Stimulated activated CD4-positive, alpha-beta T cell treated with anti-CD3 and anti-CD28 coated beads, Interleukin-1b, Interleukin-23, amount 100 ng/mL, for 24 hours (primary cell): ENCODE measurements around the gene ALDH4A1.

ENCODE experiments used
- DNase-seq, 4 experiments: peaks; one replicate each; pipeline ENCODE4 v3.0.0-alpha.2; 2020; ENCODE audit warnings: low read depth in 4 of 4, low spot score in 1 of 4

ALDH4A1 gene

GRCh38 chr1:18939398-18940302 lies 37.3 kb upstream of the ALDH4A1 start:
- DNase-seq = no peak

- no peak for DNase-seq
Measured at GRCh38 chr1:18938707-18939070, 36.3 kb upstream of the ALDH4A1 start.

DNA sequence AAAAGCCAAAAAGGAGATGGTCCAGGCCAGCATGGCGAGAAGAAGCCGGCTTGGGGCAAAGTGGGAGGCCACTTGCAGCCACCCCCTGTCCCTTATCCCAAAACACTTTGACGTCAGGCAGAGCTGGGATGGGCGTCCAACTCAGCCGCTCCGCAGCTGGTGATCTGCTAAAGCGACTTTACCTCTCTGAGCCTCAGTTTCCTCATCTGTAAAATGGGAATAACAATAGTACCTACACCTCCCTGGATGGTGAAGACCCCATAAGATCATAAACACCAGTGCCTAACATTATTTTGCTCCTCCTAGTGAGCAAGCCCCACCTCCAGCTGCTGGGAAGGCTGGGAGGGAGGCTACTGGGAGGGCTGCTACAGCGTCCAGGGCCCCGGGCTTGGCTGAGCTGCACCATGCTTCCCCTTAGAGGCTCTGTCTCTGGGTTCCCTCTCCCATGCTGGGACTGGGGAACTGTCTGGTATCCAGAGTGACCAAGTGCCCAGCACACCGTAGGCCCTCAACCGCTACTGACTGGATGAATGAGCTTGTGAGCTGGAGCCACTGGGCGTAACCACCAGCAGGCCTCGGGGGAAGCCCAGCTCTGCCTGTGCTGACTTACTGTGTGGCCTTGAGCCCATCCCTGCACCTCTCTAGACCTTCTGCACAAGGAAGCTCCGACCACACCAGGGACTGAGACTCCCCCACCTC lies 35.8 kb upstream of the ALDH4A1 start:
- DNase-seq = no peak

DNA sequence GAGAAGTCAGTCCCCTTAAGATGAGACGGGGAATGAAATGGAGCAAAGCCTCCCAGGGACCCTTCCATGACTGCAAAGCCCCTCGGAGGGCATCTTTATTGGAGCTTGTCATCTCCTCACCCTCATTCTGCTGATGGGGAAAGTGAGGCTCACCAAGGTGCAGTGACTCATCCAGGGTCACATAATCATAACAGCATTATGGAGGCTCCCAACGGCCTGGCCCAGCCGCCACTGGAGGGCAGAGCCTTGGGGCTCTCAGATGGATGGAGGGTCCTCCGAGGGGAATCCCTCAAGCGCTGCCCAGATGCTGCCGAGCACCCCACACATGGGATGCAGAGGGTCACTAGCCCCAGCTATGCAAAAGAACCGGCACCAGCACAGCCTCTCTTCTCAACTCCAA lies 35.2 kb upstream of the ALDH4A1 start:
- DNase-seq = no peak

GRCh38 chr1:18936814-18937481 lies 34.6 kb upstream of the ALDH4A1 start:
- no peak for DNase-seq

DNA sequence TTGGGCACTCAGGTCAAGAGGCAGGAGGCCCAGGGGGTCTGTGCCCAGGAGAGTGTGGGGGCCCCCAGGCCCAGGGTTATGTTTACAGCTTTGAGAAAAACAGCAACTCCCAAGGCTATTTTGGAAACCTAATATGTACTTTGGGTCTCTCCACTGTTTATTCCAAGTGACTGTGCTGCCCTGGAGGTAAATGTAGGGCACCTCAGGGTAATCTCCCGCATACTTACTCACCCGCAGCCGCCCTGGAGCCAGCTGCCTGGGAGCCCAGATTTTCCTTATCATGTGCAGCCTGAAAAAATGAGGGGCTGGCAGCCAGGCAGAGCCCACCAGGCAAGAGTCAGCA lies 34.1 kb upstream of the ALDH4A1 start:
- no peak for DNase-seq

DNA sequence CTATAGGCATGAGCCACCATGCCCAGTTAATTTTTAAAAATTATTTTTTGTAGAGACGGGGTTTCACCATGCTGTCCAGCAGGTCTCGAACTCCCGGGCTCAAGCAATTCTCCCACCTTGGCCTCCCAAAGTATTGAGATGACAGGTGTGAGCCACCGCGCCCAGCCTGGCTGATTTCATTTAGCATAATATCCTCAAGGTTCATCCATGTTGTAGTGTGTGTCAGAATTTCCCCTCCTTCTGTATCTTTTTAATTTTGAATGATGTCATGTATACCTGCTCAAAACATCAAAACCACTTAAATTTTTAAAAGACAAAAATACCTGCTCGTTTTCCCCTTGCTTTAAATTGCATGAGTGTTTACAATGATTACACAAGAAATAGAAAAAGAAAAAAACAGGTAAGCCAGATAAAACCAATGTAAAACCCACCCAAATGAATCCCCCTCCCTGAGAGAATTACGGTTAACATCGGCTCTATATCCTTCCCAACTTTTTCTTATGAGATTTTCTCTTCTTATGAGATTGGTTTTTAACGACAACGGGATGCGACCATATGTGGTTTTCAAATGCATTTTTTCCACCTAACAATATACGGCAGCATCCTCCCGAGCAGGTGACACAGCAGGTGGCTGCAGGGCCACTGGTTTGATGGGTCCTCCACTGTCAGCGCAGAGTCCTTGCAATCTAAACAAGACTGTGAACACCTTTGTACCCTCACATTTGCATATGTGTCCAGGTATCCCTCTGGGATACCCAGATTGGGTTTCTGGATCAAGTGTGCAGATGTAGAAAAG lies 32.0 kb upstream of the ALDH4A1 start:
- no peak for DNase-seq

- no peak for DNase-seq
Measured at GRCh38 chr1:18932879-18933278, 30.5 kb upstream of the ALDH4A1 start.

- no peak for DNase-seq
Measured at GRCh38 chr1:18932387-18932786, 30.0 kb upstream of the ALDH4A1 start.

DNA sequence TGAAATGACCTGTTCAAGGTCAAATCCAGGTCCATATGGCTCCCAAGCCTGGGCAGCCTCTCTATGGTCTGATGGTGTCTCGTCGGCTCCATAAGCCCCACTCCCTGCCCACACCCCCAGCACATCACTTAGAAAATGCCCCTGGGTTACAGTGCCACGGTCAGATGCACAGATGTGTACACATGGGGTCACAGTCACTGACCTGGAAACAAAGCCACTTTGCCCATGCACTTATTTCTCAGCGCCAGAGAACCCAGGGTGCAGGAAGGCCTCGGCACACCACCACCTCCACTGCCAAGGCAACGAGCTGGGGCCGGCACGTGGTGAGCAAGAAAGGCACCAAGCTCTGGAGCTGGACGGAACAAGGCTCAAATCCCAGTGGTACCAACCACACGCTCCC lies 29.4 kb upstream of the ALDH4A1 start:
- DNase-seq = no peak

DNA sequence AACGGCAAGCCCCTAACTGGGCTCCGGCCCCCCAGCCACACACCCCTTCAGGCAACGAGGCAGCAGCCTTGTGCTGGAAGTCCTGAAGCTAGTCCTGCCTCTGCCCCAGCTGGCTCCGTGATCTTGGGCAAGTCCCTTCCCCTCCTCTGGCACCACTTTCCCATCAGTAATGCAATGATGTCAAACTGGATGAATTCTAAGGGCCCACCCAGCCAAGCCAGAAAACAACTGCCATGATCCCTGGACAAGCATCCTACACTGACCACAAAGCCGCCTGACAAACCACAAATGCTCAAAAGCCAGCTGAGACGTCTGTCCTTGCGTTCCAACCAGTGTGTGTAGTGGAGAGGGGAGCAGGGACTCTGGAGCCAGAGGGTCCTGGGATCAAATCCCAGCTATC lies 27.3 kb upstream of the ALDH4A1 start:
- DNase-seq = no peak

- DNase-seq = no peak
Measured at GRCh38 chr1:18928985-18929384, 26.6 kb upstream of the ALDH4A1 start.

DNA sequence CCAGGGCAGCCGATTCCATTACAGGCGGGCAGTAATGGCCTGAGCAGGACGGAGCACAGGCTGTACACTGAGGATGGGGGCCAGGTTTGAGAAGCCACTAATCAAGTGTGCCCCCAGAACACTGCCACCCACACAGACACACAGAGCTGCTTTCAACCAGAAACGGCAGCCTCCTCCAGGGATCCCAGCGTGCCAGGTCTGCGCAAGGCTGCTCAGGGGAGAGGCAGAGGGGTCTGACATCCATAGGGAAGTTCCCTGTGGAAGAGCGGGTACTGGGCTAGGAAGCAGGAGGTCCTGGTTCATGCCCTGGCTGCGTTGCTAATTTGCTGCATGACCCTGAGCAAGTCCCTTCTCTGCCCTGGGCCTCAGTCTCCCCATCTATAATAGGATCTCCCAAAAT lies 26.1 kb upstream of the ALDH4A1 start:
- no peak for DNase-seq

GRCh38 chr1:18927654-18928272 lies 25.4 kb upstream of the ALDH4A1 start:
- DNase-seq = peak in 1 of 4 experiments; percentile 36

DNA sequence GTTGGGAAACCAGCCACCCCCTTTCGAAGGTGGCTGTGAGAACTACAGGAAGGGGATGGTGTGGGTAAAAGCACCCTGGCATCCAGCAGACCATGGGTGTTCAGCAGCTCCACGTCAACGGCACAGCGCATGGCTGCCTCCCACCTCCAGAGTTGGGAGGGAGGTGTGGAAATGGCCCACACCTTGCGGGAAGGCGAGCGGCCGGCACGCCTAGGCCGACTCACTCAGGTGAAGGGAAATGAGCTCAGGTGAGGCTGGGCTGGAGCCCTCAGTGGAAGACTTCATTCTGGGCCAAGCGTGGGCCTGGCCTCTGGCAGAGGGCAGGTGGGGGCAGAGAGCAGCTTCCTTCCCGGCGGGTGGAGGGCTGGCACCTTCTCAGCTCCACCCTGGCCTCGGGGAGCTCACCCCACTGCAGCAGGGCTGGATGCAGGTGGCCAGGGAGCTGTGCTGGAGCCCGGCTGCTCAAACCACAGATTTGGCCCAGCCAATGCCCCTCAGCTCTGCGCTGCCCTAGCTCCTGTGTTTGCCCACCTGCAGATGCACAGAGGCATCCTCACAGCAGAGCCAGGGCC lies 24.8 kb upstream of the ALDH4A1 start:
- no peak for DNase-seq

- DNase-seq = peak; percentile 59 to 81 (median 68)
Measured at GRCh38 chr1:18926315-18927081, 24.1 kb upstream of the ALDH4A1 start.

DNA sequence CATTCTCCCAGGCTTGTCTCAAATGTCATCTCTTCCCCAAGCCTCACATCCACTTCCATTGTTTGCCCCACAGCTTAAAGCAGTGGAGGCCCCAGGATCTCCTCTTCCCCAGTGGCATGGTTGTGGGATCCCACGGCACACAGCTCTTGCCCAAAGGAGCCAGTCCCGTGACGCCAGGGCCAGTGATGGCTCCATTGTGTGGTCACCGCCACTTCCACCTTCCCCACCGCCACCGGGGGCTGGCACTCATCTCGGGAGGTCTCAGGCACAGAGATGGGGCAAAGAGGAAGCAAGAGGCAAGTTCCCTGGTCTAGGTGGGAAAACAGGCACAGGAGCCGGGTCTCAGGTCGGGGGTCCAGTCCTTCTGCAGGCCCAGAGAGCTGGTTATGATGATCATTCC lies 22.9 kb upstream of the ALDH4A1 start:
- no peak for DNase-seq

- DNase-seq = no peak
Measured at GRCh38 chr1:18924221-18924691, 21.9 kb upstream of the ALDH4A1 start.

DNA sequence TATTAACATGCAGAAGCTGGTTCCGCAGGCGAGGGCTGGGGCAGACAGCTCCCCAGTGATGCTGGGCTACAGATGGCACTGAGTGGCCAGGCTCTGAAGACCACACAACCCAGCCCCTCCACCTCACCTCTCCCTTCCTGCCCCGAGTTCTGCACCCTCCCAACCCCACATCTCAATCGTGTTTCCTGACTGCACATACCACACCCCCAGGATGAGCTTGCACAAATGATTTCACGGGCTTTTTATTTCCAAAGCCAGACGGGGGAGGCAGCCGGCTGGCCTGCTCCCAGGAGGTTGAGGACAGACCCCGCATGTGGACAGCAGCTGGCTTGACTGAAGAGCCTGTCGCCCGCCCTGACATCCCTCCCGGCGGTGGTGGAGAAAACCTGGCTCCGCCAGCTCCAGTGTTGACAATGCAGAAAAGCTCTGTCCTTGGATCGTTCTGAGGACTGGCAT lies 21.4 kb upstream of the ALDH4A1 start:
- DNase-seq = no peak
